ENCODE results near the gene ELMO3. TPM values are rescaled to one million over a fixed set of nuclear protein-coding genes. Genes with fewer than 3 reads are reported as not detected.

The ELMO3 gene
- total and polyA plus RNA-seq, 2 of the 13 experiments (the other 11 are each of a cell fraction or from before 2014, with no cell fraction given) = 2.6 to 4.0 TPM

DNA sequence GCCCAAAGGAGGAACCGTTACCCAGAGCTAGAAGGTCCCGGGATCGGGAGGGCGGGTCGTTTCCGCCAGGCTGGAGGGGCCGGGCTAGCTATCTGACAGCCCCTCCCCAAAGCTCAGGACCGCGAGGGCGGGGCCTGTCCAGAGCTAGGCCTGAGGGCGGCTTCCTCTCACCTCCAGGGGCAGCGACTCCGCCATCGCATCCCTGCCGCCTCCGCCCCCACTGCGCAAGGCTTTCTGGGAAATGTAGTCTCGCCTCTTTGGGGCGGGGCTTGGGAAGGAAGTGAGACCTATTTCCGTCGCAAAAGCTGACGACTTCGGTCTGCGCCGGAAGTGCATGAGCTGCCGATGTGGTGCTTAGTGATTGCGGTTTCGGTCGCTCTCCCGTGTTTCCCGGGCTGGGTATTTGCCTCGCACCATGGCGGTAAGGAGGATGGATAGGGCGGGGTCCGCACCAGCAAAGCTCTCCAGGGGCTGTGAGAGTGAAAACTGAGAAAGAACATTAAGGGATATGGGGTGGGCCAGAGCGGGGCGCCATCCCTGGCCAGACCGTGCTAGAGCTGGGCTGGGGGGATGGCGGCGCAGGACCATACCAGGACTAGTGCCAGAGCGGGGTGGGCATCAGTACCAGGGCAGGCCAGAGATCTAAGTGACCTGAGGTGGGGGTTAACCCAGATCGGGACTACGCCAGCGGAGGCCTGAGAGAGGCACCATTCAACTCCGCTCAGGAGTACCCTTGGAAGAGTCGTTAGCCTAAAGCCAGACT, 28.1 kb downstream of the ELMO3 start, which contains the start of gene TMEM208 (continued):
- TF ChIP-seq STAG1 (CRISPR knock-in tag; IDR thresholded peaks at IDR 0.05) = no peak; the same call in 1 of the 2 replicates
- TF ChIP-seq TBX2 (CRISPR knock-in tag; IDR thresholded peaks at IDR 0.05; ENCODE audit: borderline replicate concordance) = peak; percentile 60; the same call in 1 of the 2 replicates
- TF ChIP-seq SNAI1 (CRISPR knock-in tag; IDR thresholded peaks at IDR 0.05; ENCODE audit: borderline replicate concordance) = no peak
- TF ChIP-seq ZNF709 (CRISPR knock-in tag; IDR thresholded peaks at IDR 0.05) = peak; percentile 31; the same call in 1 of the 2 replicates
- TF ChIP-seq DNMT1 (CRISPR knock-in tag; IDR thresholded peaks at IDR 0.05) = no peak; the same call in 1 of the 2 replicates
- peak; percentile 96 for TF ChIP-seq ZNF205 (CRISPR knock-in tag; IDR thresholded peaks at IDR 0.05)
- TF ChIP-seq KDM5B (CRISPR knock-in tag; IDR thresholded peaks at IDR 0.05; ENCODE audit: borderline replicate concordance) = peak; percentile 56; the same call in 1 of the 2 replicates
- TF ChIP-seq, protein P1, sequence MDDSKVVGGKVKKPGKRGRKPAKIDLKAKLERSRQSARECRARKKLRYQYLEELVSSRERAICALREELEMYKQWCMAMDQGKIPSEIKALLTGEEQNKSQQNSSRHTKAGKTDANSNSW (CRISPR knock-in tag; IDR thresholded peaks at IDR 0.05; ENCODE audit: borderline replicate concordance) = no peak
- peak; percentile 100 for TF ChIP-seq SAP130 (CRISPR knock-in tag; IDR thresholded peaks at IDR 0.05; ENCODE audit: low read depth)
- no peak for TF ChIP-seq ZNF7 (CRISPR knock-in tag; IDR thresholded peaks at IDR 0.05)
- TF ChIP-seq, protein P2, sequence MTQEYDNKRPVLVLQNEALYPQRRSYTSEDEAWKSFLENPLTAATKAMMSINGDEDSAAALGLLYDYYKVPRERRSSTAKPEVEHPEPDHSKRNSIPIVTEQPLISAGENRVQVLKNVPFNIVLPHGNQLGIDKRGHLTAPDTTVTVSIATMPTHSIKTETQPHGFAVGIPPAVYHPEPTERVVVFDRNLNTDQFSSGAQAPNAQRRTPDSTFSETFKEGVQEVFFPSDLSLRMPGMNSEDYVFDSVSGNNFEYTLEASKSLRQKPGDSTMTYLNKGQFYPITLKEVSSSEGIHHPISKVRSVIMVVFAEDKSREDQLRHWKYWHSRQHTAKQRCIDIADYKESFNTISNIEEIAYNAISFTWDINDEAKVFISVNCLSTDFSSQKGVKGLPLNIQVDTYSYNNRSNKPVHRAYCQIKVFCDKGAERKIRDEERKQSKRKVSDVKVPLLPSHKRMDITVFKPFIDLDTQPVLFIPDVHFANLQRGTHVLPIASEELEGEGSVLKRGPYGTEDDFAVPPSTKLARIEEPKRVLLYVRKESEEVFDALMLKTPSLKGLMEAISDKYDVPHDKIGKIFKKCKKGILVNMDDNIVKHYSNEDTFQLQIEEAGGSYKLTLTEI (CRISPR knock-in tag; conservative IDR thresholded peaks at IDR 0.05) = no peak
- no peak for TF ChIP-seq ZNF260 (CRISPR knock-in tag; IDR thresholded peaks at IDR 0.05; ENCODE audit: borderline replicate concordance, low read depth)
- TF ChIP-seq, protein P3, sequence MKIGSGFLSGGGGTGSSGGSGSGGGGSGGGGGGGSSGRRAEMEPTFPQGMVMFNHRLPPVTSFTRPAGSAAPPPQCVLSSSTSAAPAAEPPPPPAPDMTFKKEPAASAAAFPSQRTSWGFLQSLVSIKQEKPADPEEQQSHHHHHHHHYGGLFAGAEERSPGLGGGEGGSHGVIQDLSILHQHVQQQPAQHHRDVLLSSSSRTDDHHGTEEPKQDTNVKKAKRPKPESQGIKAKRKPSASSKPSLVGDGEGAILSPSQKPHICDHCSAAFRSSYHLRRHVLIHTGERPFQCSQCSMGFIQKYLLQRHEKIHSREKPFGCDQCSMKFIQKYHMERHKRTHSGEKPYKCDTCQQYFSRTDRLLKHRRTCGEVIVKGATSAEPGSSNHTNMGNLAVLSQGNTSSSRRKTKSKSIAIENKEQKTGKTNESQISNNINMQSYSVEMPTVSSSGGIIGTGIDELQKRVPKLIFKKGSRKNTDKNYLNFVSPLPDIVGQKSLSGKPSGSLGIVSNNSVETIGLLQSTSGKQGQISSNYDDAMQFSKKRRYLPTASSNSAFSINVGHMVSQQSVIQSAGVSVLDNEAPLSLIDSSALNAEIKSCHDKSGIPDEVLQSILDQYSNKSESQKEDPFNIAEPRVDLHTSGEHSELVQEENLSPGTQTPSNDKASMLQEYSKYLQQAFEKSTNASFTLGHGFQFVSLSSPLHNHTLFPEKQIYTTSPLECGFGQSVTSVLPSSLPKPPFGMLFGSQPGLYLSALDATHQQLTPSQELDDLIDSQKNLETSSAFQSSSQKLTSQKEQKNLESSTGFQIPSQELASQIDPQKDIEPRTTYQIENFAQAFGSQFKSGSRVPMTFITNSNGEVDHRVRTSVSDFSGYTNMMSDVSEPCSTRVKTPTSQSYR (CRISPR knock-in tag; IDR thresholded peaks at IDR 0.05; ENCODE audit: borderline replicate concordance) = peak; percentile 87; the same call in 1 of the 2 replicates
- 0 out of 2 replicates have a peak, but pooled peaks have one; percentile 14 for TF ChIP-seq ZFP36L2 (CRISPR knock-in tag; IDR thresholded peaks at IDR 0.05)
- TF ChIP-seq, protein P4, sequence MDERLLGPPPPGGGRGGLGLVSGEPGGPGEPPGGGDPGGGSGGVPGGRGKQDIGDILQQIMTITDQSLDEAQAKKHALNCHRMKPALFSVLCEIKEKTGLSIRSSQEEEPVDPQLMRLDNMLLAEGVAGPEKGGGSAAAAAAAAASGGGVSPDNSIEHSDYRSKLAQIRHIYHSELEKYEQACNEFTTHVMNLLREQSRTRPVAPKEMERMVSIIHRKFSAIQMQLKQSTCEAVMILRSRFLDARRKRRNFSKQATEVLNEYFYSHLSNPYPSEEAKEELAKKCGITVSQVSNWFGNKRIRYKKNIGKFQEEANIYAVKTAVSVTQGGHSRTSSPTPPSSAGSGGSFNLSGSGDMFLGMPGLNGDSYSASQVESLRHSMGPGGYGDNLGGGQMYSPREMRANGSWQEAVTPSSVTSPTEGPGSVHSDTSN (CRISPR knock-in tag; IDR thresholded peaks at IDR 0.05) = no peak; the same call in 1 of the 2 replicates
- peak; percentile 85; the same call in 1 of the 2 replicates for TF ChIP-seq KDM3A (CRISPR knock-in tag; IDR thresholded peaks at IDR 0.05; ENCODE audit: low read depth)

Measured in HepG2 (cell line).